ENCODE results near the gene CENPB. TPM values are rescaled to one million over a fixed set of nuclear protein-coding genes. Genes with fewer than 3 reads are reported as not detected.

CENPB gene
- total and polyA plus RNA-seq, 8 donors = 24.5 to 130 (median 69.2) TPM

DNA sequence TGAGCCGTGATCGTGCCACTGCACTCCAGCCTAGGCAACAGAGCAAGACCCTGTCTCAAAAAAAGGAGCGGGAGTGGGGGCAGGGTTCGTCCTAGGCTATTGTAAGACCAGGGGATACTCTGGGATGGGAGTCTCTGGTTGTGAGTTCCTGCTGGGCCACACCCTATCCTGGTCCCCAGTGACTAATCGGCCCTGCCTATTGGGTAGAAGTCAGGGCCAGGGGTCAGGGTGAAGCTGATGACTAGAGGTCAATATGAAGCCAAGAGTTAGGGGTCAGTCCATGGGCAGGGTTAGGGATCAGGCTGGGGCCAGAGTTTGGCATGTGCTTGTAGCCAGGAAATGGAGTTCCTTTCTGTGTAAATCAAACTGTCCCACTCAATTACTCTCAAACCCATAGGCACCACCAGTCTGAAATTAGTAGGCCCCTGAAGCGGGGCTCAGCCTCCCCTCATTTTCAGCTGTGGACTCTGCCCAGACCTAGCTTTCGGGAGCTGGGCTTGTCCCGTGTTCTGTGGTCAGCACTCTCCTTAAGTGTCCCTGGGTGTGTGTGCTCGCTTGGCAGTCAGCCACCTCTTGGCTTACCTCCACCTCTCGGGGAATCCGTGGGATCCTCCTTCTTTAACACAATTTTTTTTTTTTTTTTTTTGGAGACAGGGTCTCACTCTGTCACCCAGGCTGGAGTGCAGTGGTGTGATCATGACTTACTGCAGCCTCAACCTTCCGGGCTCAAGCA, 52.3 kb downstream of the CENPB start:
- Histone ChIP-seq H3K27ac (peak overlapping the region in 3 of 5 donors; percentile 20 to 61 (median 57)), H3K9me3 (no peaks in the 10 kb centered on the region), H3K4me1 (peaks cover 0 to 18% (median 9%) of the 10 kb centered on the region in 4 donors), H3K27me3 (peaks cover 0 to 42% (median 21%) of the 10 kb centered on the region in 3 donors), H3K4me3 (peak overlapping the region in 2 of 4 donors; percentile 36 to 39), H3K36me3 (no peaks in the 10 kb centered on the region)
- WGBS, 5 donors = 46 to 53% (median 47%) methylated on average over 12 of the region's 12 CpGs
- intact Hi-C loops (cut with DNase I; ENCODE audit: low total_unique reads) = no loop called here
- DNase-seq = peak in 1 of 2 donors; percentile 50
- no peak for TF ChIP-seq POLR2A (IDR thresholded peaks at IDR 0.05)
- TF ChIP-seq, protein P1, sequence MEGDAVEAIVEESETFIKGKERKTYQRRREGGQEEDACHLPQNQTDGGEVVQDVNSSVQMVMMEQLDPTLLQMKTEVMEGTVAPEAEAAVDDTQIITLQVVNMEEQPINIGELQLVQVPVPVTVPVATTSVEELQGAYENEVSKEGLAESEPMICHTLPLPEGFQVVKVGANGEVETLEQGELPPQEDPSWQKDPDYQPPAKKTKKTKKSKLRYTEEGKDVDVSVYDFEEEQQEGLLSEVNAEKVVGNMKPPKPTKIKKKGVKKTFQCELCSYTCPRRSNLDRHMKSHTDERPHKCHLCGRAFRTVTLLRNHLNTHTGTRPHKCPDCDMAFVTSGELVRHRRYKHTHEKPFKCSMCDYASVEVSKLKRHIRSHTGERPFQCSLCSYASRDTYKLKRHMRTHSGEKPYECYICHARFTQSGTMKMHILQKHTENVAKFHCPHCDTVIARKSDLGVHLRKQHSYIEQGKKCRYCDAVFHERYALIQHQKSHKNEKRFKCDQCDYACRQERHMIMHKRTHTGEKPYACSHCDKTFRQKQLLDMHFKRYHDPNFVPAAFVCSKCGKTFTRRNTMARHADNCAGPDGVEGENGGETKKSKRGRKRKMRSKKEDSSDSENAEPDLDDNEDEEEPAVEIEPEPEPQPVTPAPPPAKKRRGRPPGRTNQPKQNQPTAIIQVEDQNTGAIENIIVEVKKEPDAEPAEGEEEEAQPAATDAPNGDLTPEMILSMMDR (IDR thresholded peaks at IDR 0.05) = no peak
- no peak for TF ChIP-seq EP300 (IDR thresholded peaks at IDR 0.05)
- no peak for TF ChIP-seq POLR2AphosphoS5 (IDR thresholded peaks at IDR 0.05)

Other genes starting within 250 kb of the CENPB start
- not detected for gene GFRA4, start 123.3 kb downstream of the CENPB start, total RNA-seq
- not detected for gene GFRA4, start 123.3 kb downstream of the CENPB start, polyA plus RNA-seq
- gene ADAM33, start 104.7 kb downstream of the CENPB start, total RNA-seq = 100 to 1,000 TPM in 2 of 5 donors, 10 to 100 TPM in 3; 20.6 to 143 (median 96.9) TPM
- gene ADAM33, start 104.7 kb downstream of the CENPB start, polyA plus RNA-seq = 10 to 100 TPM in 2 of 3 donors, 1 to 10 TPM in 1; 4.6 to 29.8 (median 11.1) TPM
- gene SIGLEC1, start 74.1 kb downstream of the CENPB start, total RNA-seq = 10 to 100 TPM in 1 of 5 donors, 1 to 10 TPM in 4; 1.7 to 22.2 (median 4.5) TPM
- gene SIGLEC1, start 74.1 kb downstream of the CENPB start, polyA plus RNA-seq = 1 to 10 TPM; 1.4 to 1.8 (median 1.5) TPM
- gene HSPA12B, start 54.1 kb downstream of the CENPB start, total RNA-seq = 10 to 100 TPM in 1 of 5 donors, 1 to 10 TPM in 3, under 1 TPM in 1; 0.87 to 14.3 (median 6.1) TPM
- 1 to 10 TPM; 3.0 to 5.3 (median 3.7) TPM for gene HSPA12B, start 54.1 kb downstream of the CENPB start, polyA plus RNA-seq
- 100 to 1,000 TPM in 1 of 5 donors, 10 to 100 TPM in 2, 1 to 10 TPM in 2; 5.9 to 136 (median 49.0) TPM for gene ADISSP, start 19.0 kb downstream of the CENPB start, total RNA-seq
- gene ADISSP, start 19.0 kb downstream of the CENPB start, polyA plus RNA-seq = 10 to 100 TPM; 14.4 to 32.6 (median 22.2) TPM
- gene SPEF1, start 5.3 kb downstream of the CENPB start, total RNA-seq = not detected
- gene SPEF1, start 5.3 kb downstream of the CENPB start, polyA plus RNA-seq = under 1 TPM in 2 of 3 donors, not detected in 1; 0.18 to 0.19 TPM
- gene CDC25B, start 9.6 kb upstream of the CENPB start, total RNA-seq = 10 to 100 TPM in 4 of 5 donors, 1 to 10 TPM in 1; 9.4 to 56.5 (median 32.6) TPM
- 10 to 100 TPM; 18.0 to 23.1 (median 22.6) TPM for gene CDC25B, start 9.6 kb upstream of the CENPB start, polyA plus RNA-seq
- gene AP5S1, start 33.8 kb upstream of the CENPB start, total RNA-seq = 10 to 100 TPM in 1 of 5 donors, 1 to 10 TPM in 4; 1.8 to 14.8 (median 4.2) TPM
- 10 to 100 TPM in 1 of 3 donors, 1 to 10 TPM in 2; 6.1 to 10.4 (median 7.9) TPM for gene AP5S1, start 33.8 kb upstream of the CENPB start, polyA plus RNA-seq
- gene MAVS, start 60.1 kb upstream of the CENPB start, total RNA-seq = 10 to 100 TPM; 26.6 to 50.4 (median 37.1) TPM
- gene MAVS, start 60.1 kb upstream of the CENPB start, polyA plus RNA-seq = 10 to 100 TPM in 1 of 3 donors, 1 to 10 TPM in 2; 6.3 to 15.1 (median 9.2) TPM
- 10 to 100 TPM in 4 of 5 donors, 1 to 10 TPM in 1; 8.8 to 68.4 (median 39.0) TPM for gene PANK2, start 102.6 kb upstream of the CENPB start, total RNA-seq
- gene PANK2, start 102.6 kb upstream of the CENPB start, polyA plus RNA-seq = 10 to 100 TPM; 19.3 to 28.5 (median 25.1) TPM
- 10 to 100 TPM in 2 of 5 donors, 1 to 10 TPM in 3; 1.3 to 12.2 (median 7.2) TPM for gene RNF24, start 228.8 kb upstream of the CENPB start, total RNA-seq
- 1 to 10 TPM; 2.2 to 3.7 (median 2.3) TPM for gene RNF24, start 228.8 kb upstream of the CENPB start, polyA plus RNA-seq